Measurements from ENCODE around the gene MASTL. TPM values are rescaled to one million over a fixed set of nuclear protein-coding genes. Genes with fewer than 3 reads are reported as not detected.

The MASTL gene
- total RNA-seq, 1 donor from 2014 or later = 34.5 TPM

GRCh38 chr10:27223964-27224363, 68.8 kb downstream of the MASTL start:
- DNase-seq (ENCODE audit: low read depth) = no peak
- peak; percentile 62 for TF ChIP-seq CTCF (conservative IDR thresholded peaks at IDR 0.05; ENCODE audit: low read depth, low read length)
- H3K4me3 ChIP-seq (ENCODE audit: low read depth, low read length) = no peak overlapping the region

- no peak overlapping the region for H3K4me3 ChIP-seq (ENCODE audit: low read depth, low read length)
- DNase-seq (ENCODE audit: low read depth) = no peak
- TF ChIP-seq CTCF (conservative IDR thresholded peaks at IDR 0.05; ENCODE audit: low read depth, low read length) = no peak
Measured at GRCh38 chr10:27225011-27225590, 69.9 kb downstream of the MASTL start.

GRCh38 chr10:27225642-27226257, 70.6 kb downstream of the MASTL start:
- no peak for DNase-seq (ENCODE audit: low read depth)
- TF ChIP-seq CTCF (conservative IDR thresholded peaks at IDR 0.05; ENCODE audit: low read depth, low read length) = no peak
- no peak overlapping the region for H3K4me3 ChIP-seq (ENCODE audit: low read depth, low read length)

GRCh38 chr10:27230022-27230421, 74.9 kb downstream of the MASTL start:
- no peak for DNase-seq (ENCODE audit: low read depth)
- TF ChIP-seq CTCF (conservative IDR thresholded peaks at IDR 0.05; ENCODE audit: low read depth, low read length) = no peak
- H3K4me3 ChIP-seq (ENCODE audit: low read depth, low read length) = no peak overlapping the region

- DNase-seq (ENCODE audit: low read depth) = no peak
- no peak for TF ChIP-seq CTCF (conservative IDR thresholded peaks at IDR 0.05; ENCODE audit: low read depth, low read length)
- H3K4me3 ChIP-seq (ENCODE audit: low read depth, low read length) = no peak overlapping the region
Measured at GRCh38 chr10:27235706-27236105, 80.6 kb downstream of the MASTL start.

Other genes starting within 250 kb of the MASTL start
- gene ANKRD26, start 54.9 kb upstream of the MASTL start, total RNA-seq = 3.5 and 4.7 TPM in 2 replicates
- gene YME1L1, start 968 bp upstream of the MASTL start, total RNA-seq = 65.8 and 80.6 TPM in 2 replicates
- 19.4 and 25.2 TPM in 2 replicates for gene ACBD5, start 85.4 kb downstream of the MASTL start, total RNA-seq

All from epithelial cell of proximal tubule (primary cell).